HUES64 (cell line): ENCODE results near the gene PXYLP1.
"Not testable (repeated sequence)": the region's sequence is repeated elsewhere in the genome, so short reads cannot be mapped to it uniquely, and the experiment has no call there.

Source experiments
- H3K27ac ChIP-seq: 2 replicates; pipeline ENCODE4 v1.7.0; 2013; ENCODE audit warnings: low read depth, low read length, inconsistent platforms
- H3K27me3 ChIP-seq: 2 replicates; pipeline ENCODE4 v1.6.1; 2013; ENCODE audit warnings: mild to moderate bottlenecking, low read length; ENCODE audit not compliant: insufficient read depth
- H3K36me3 ChIP-seq: 2 replicates; pipeline ENCODE4 v1.6.1; 2013; ENCODE audit warnings: mild to moderate bottlenecking, low read length; ENCODE audit not compliant: insufficient read depth
- H3K4me1 ChIP-seq: 2 replicates; pipeline ENCODE4 v1.6.1; 2013; ENCODE audit warnings: mild to moderate bottlenecking, low read length, moderate library complexity; ENCODE audit not compliant: insufficient read depth
- H3K4me3 ChIP-seq: 2 replicates; pipeline ENCODE4 v1.5.1; 2013; ENCODE audit warnings: mild to moderate bottlenecking, low read length, moderate library complexity
- H3K9ac ChIP-seq: 2 replicates; pipeline ENCODE4 v1.6.1; 2013; ENCODE audit warnings: mild to moderate bottlenecking, low read depth, low read length
- H3K9me3 ChIP-seq: 2 replicates; pipeline ENCODE4 v1.6.1; 2013; ENCODE audit warnings: low read depth, low read length; ENCODE audit not compliant: insufficient read depth
- WGBS: fragments of 150-250, 120-280 bp; methylation state at CpG from one replicate; pipeline ENCODE4 v1.1.7; 2013; ENCODE audit warnings: missing lambda C conversion rate; 5-methylcytosine and 5-hydroxymethylcytosine counted together

The PXYLP1 gene

DNA sequence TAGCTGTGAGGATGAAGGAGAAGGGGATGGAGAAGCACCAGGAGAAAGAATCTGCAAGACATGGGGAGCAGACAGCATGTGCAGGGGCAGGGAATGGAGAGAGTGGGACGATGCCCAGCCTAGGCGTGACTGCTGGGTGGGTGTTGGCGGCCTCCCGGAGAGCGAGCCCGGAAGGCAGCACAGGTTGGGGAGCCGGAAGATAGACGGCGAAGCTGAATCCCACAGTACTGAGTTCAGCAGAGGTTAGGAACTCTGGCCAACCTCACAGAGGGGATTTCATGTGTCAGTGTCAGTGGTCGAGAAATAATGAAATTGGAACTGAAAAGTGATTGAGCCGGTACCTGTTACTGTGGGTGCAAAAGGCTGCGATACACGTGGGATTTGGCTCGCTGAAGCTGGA, 55.2 kb downstream of the PXYLP1 start:
- Histone ChIP-seq H3K36me3 (peaks cover 17% of the 10 kb centered on the region; the same call in 1 of the 2 replicates), H3K27me3 (no peaks in the 10 kb centered on the region), H3K27ac (no peak overlapping the region), H3K9ac (no peak overlapping the region), H3K4me1 (no peaks in the 10 kb centered on the region), H3K9me3 (no peaks in the 10 kb centered on the region), H3K4me3 (no peak overlapping the region)
- WGBS, result 92% methylated on average over 14 of the region's 14 CpGs

- Histone ChIP-seq H3K4me3 (no peak overlapping the region), H3K27me3 (no peaks in the 10 kb centered on the region), H3K36me3 (peaks cover 17% of the 10 kb centered on the region; the same call in 1 of the 2 replicates), H3K9me3 (no peaks in the 10 kb centered on the region), H3K9ac (no peak overlapping the region), H3K27ac (no peak overlapping the region), H3K4me1 (no peaks in the 10 kb centered on the region)
- 95% methylated on average over 9 of the region's 9 CpGs for WGBS
These were observed 55.7 kb downstream of the PXYLP1 start for GRCh38 chr3:141287326-141287725.

GRCh38 chr3:141288336-141288990, 56.8 kb downstream of the PXYLP1 start:
- peaks cover 26% of the 10 kb centered on the region; the same call in 1 of the 2 replicates for H3K36me3 ChIP-seq
- no peaks in the 10 kb centered on the region for H3K9me3 ChIP-seq
- H3K27ac ChIP-seq, result no peak overlapping the region
- H3K27me3 ChIP-seq, result no peaks in the 10 kb centered on the region
- no peaks in the 10 kb centered on the region for H3K4me1 ChIP-seq
- 83% methylated on average over 6 of the region's 7 CpGs for WGBS
- H3K4me3 ChIP-seq, result no peak overlapping the region
- no peak overlapping the region for H3K9ac ChIP-seq

- WGBS, result 88% methylated on average over 2 of the region's 2 CpGs
- Histone ChIP-seq H3K36me3 (peaks cover 26% of the 10 kb centered on the region; the same call in 1 of the 2 replicates), H3K9me3 (no peaks in the 10 kb centered on the region)
These were observed 57.7 kb downstream of the PXYLP1 start for GRCh38 chr3:141289228-141289772.

GRCh38 chr3:141291559-141292355, 60.1 kb downstream of the PXYLP1 start:
- Histone ChIP-seq H3K4me1 (no peaks in the 10 kb centered on the region), H3K9me3 (no peaks in the 10 kb centered on the region), H3K27ac (no peak overlapping the region), H3K9ac (no peak overlapping the region), H3K4me3 (no peak overlapping the region), H3K36me3 (peaks cover 22% of the 10 kb centered on the region; the same call in 1 of the 2 replicates), H3K27me3 (no peaks in the 10 kb centered on the region)
- WGBS, result 94% methylated on average over 12 of the region's 12 CpGs

More at GRCh38 chr3:141289228-141289772, 57.7 kb downstream of the PXYLP1 start:
- Histone ChIP-seq H3K27me3 (no peaks in the 10 kb centered on the region), H3K9ac (no peak overlapping the region), H3K4me3 (no peak overlapping the region), H3K27ac (no peak overlapping the region), H3K4me1 (no peaks in the 10 kb centered on the region)

DNA sequence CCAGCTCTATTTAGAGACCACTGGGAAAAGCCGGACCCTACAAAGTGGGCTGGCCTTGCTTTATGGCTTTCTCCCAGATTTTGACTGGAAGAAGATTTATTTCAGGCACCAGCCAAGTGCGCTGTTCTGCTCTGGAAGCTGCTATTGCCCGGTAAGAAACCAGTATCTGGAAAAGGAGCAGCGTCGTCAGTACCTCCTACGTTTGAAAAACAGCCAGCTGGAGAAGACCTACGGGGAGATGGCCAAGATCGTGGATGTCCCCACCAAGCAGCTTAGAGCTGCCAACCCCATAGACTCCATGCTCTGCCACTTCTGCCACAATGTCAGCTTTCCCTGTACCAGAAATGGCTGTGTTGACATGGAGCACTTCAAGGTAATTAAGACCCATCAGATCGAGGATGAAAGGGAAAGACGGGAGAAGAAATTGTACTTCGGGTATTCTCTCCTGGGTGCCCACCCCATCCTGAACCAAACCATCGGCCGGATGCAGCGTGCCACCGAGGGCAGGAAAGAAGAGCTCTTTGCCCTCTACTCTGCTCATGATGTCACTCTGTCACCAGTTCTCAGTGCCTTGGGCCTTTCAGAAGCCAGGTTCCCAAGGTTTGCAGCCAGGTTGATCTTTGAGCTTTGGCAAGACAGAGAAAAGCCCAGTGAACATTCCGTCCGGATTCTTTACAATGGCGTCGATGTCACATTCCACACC, 60.9 kb downstream of the PXYLP1 start:
- Histone ChIP-seq H3K27ac (no peak overlapping the region), H3K27me3 (no peaks in the 10 kb centered on the region), H3K36me3 (peaks cover 22% of the 10 kb centered on the region; the same call in 1 of the 2 replicates), H3K9me3 (no peaks in the 10 kb centered on the region), H3K4me3 (no peak overlapping the region), H3K9ac (no peak overlapping the region), H3K4me1 (no peaks in the 10 kb centered on the region)
- WGBS, result 93% methylated on average over 19 of the region's 19 CpGs

DNA sequence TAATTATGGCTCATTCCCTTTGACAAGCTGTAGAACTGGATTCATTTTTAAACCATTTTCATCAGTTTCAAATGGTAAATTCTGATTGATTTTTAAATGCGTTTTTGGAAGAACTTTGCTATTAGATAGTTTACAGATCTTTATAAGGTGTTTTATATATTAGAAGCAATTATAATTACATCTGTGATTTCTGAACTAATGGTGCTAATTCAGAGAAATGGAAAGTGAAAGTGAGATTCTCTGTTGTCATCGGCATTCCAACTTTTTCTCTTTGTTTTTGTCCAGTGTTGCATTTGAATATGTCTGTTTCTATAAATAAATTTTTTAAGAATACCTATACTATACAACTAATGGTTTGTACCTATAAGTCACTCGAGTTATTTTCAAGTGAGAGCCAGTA, 62.7 kb downstream of the PXYLP1 start:
- H3K4me1 ChIP-seq, result no peaks in the 10 kb centered on the region
- H3K27ac ChIP-seq, result no peak overlapping the region
- no peaks in the 10 kb centered on the region for H3K9me3 ChIP-seq
- H3K27me3 ChIP-seq, result no peaks in the 10 kb centered on the region
- WGBS, result 94% methylated on average over 2 of the region's 3 CpGs
- peaks cover 16% of the 10 kb centered on the region; the same call in 1 of the 2 replicates for H3K36me3 ChIP-seq
- H3K9ac ChIP-seq, result no peak overlapping the region
- no peak overlapping the region for H3K4me3 ChIP-seq

- Histone ChIP-seq H3K9ac (no peak overlapping the region), H3K36me3 (peaks cover 16% of the 10 kb centered on the region; the same call in 1 of the 2 replicates), H3K27ac (no peak overlapping the region), H3K4me1 (no peaks in the 10 kb centered on the region), H3K27me3 (no peaks in the 10 kb centered on the region), H3K9me3 (no peaks in the 10 kb centered on the region), H3K4me3 (no peak overlapping the region)
- WGBS, result 93% methylated on average over 2 of the region's 2 CpGs
These were observed 63.2 kb downstream of the PXYLP1 start for GRCh38 chr3:141294848-141295247.

GRCh38 chr3:141300426-141300825, 68.8 kb downstream of the PXYLP1 start:
- H3K9ac ChIP-seq, H3K9me3 ChIP-seq, H3K27ac ChIP-seq, H3K4me3 ChIP-seq, H3K27me3 ChIP-seq, H3K4me1 ChIP-seq, H3K36me3 ChIP-seq: not testable (repeated sequence)
- 94% methylated on average over 4 of the region's 7 CpGs for WGBS

- 92% methylated on average over 7 of the region's 7 CpGs for WGBS
- H3K27me3 ChIP-seq, result peaks cover 3% of the 10 kb centered on the region
- H3K9ac ChIP-seq, result no peak overlapping the region
- H3K36me3 ChIP-seq, result peaks cover 2% of the 10 kb centered on the region; the same call in 1 of the 2 replicates
- H3K4me1 ChIP-seq, result no peaks in the 10 kb centered on the region
- no peaks in the 10 kb centered on the region for H3K9me3 ChIP-seq
- H3K4me3 ChIP-seq, result no peak overlapping the region
- H3K27ac ChIP-seq, result no peak overlapping the region
These were observed 70.9 kb downstream of the PXYLP1 start for GRCh38 chr3:141302364-141303141.
